HG03108 (cell line): ENCODE measurements around the gene SUN3.
A peak's percentile ranks its signal among the peaks of the same experiment; 100 is the strongest.
"Not testable (repeated sequence)": the region's sequence is repeated elsewhere in the genome, so short reads cannot be mapped to it uniquely, and the experiment has no call there.

Experiments
- ATAC-seq: cut with Tn5 transposase; IDR thresholded peaks from one replicate; pipeline ENCODE4 v1.9.1; 2021; ENCODE audit warnings: moderate library complexity; ENCODE audit not compliant: unreplicated experiment

Gene SUN3

DNA sequence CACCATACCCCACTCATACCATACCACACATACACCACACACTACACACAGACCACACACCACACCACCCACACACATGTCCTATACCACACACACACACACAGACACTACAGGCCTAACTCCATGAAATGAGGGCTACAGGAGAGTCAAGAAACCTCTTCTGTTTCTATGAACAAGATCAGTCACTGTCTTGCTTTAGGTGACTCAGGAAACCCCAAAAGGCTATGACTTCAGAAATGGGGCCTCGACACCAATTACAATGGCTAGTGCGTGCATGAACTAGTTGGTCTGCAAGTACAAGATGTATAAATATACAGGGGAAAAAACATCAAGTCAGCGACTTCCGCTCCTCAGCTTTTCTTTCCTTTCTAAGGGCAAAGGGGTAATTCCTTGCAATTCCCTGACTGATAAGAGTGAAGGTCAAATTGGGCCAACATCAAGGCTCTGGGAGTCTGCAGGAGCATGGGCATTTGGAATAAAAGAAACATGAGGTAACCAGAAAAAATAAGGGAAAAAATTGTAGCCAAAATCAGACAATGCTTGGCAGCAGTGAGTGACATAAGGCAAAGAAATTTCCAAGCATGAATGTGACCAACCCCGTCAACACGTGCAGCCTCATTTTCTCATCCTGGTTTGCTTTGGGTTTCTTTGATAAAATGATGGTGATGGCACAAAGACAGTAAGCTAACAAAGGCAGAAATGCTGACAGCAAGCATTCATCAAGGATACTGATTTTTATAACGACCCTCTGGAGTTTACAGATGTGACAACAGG lies 82.1 kb downstream of the SUN3 start:
- ATAC-seq = no peak

DNA sequence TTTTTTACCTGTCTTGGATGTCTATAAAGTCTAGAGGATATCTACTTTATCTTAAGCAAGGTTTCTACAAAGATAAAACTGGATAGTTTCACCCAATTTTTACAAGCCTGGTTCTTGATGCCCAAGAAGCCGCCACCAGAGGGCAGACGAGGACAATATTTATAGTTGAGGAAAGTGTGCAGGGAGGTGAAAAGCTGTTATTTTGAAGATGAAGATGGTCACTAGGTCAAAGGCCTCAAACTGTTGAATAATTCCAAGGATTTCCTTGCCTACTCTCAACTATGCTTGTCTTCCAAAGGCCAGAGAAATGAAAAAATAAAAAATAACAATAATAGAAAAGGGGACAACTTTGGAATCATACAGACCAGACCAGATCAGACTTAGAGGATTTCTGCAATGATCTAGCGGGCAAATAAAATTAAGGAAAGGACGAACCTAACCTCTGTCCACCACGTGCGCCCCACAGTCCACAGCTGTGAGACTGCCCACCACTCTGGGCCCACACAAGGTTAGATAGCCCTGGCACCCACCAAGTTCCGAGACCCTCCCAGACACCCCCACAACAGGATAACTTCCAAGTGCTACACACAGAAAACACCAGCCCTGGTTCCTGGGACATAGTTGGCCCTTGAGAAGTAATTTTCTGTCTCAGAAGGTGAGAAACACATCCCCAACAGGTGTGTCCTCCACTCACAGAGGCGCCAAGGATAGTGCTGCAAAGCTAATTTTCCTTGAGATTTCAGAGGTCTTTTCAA lies 83.5 kb downstream of the SUN3 start:
- ATAC-seq = no peak

DNA sequence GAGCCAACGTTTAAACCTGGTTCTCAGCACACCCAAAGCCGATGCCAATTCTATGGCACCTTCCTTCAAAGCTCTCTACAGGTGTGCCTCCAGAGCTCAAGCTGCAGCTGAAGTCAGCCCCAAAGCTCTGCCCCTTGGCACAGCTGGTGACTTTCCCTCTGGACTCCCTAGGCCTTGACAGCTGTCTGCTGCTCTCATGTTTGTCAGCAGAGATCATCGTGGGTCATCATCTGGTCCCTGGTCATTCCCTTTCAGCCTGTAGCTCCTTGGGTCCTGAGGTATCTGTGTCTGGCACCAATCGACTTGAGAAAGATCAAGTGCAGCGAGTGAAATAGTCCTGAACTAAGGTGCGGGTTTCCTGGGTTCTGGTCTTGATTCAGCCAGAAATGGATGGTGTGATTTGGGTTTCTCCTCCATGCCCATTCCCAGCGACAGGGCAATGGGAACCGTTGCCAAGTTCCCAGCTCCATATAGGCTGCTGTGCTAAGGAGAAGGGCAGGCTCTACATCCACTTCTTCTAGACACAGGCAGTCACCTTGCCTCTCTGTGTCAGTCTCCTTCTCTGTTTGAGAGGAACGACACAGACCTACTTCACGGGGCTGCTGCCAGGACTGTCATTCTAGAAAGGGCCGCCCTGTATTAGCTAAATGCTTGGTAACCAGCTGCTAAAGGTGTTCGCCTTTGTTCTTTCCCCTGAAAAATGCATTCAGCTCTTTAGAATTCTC lies 84.2 kb downstream of the SUN3 start:
- ATAC-seq = no peak

DNA sequence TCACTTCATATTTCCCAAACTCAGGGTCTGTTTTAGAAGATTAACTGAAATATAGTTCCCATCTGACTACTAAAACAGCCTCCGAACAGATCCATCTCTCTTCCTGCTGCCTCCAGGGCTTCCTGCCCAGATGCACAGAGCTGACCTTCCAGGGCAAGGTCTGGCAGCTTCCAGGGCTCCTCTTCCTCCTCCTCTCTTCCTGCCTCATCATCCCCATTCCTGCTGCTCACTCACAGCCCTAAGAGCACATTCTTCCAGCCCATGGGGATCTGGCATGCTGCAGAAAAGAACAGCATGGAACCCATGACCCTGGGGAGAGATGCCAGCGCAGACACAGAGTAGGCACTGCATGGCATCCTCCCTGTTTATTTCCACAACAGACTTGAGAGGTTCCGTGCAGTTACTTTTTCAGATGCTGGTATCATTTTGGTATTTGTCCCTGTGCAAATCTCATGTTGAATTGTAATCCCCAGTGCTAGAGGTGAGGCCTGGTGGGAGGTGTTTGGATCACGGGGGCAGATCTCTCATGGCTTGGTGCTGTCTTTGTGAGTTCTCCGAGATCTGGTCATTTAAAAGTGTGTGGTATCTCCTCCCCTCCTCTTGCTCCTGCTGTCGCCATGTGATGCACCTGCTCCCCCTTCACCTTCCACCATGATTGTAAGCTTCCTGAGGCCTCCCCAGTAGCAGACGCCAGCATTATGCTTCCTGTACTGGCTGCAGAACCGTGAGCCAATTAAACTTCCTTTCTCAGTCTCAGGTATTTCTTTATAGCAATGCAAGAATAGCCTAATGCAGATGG lies 85.0 kb downstream of the SUN3 start:
- no peak for ATAC-seq

DNA sequence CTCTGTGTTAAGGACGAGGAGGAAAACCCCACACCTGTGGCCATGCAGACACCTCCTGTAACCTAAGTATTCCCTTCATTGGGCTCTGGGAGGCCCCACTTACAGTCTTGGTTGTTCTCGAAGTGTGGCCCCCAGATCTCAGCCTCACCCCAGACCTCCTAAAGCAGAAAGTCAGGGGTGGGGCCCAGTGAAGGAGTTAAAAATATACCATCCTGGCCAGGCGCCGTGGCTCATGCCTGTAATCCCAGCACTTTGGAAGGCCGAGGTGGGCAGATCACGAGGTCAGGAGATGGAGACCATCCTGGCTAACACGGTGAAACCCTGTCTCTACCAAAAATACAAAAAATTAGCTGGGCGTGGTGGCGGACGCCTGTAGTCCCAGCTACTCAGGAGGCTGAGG lies 86.3 kb downstream of the SUN3 start:
- not testable (repeated sequence) for ATAC-seq

DNA sequence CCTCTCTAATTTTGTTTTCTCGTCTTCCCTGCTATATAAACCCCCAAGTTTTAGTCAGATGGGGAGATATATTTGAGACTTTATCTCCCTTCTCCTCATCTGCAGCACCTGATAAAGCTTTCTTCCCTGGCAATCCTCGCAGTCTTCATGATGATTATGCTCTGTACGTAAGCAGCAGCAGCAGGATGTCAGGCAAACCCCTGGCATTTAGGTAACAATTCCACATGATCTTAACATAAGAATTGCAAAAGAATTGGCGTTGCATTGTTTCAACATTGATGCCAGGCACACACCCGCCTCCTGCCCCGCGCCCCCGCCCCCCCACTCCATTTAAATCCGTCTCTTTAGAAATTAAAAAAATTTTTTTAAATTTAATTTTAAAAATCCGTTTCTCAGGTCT lies 86.8 kb downstream of the SUN3 start:
- ATAC-seq = no peak

DNA sequence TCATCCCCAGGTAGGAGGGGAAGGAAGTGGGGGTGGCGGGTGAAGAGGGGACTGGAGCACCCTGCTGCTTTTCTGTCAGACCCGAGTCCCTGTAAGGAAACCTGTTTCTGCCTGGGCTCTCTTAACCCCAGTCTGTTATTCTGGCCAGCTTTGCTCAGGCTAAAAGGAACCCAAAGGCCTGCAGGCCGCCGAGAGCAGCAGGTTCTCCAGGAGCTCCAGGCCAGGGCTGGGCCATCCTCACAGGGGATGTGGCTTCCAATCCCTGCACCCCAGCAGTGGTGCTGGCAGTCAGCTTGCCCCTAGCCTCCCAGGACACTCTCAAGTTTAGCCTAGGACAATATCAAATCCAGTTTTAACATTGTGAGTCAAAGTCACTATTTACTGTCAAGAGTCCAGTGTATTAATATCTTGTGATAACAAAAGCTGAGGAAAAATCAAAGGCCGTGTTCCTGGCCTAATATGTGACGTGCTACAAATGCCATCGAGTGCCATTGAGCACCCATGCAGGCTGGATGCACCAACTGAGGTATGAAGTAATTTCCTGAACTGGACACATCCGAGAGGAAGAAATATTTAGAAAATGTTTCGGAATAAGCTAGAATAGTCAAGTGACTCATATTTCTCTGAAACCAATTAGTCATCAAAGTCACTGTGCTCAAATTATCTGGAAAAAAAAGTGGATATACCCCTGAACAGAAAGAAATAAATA lies 87.6 kb downstream of the SUN3 start:
- ATAC-seq = no peak

DNA sequence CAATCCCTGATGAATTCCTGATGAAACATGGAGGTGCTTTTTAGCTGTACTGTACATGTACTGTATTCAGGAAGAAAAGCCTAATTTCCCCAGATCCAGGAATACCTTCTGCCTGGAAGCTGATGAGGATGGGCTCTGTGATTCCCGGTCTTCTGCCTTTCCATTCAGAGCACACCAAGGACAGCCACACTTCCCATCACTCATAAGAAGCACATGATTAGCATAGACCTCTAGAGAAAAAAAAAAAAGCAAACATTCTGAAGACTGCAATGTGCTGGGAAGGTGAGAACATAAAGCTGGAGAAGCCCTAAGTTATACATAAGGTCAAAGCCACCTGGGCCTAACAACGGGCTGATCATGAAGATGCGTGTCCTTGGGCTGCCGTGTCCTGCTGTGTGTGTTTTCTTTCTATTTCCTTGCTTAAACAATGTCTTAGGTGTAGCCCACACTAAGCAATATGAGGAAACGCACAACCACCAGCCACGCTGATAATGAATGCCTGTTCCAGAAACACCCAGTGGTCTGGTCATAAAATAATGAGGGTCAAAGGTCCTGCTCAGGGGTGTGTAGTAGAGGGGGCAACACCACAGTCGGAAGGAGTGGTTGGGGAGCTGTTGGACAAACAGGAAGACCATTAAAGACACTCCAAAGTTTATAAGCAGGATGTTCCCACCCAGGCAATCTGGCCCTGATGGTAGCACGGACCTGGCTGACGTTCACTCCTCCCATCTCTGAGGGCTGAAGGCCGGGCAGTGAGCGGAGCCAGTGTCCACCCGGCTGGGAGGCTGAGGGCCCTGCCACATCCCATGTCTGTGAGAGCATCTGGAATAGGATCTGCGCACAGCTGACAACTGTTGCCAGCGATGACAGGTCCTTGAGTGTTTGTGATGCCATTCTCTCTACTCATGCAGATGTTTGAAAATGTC lies 88.6 kb downstream of the SUN3 start:
- no peak for ATAC-seq

DNA sequence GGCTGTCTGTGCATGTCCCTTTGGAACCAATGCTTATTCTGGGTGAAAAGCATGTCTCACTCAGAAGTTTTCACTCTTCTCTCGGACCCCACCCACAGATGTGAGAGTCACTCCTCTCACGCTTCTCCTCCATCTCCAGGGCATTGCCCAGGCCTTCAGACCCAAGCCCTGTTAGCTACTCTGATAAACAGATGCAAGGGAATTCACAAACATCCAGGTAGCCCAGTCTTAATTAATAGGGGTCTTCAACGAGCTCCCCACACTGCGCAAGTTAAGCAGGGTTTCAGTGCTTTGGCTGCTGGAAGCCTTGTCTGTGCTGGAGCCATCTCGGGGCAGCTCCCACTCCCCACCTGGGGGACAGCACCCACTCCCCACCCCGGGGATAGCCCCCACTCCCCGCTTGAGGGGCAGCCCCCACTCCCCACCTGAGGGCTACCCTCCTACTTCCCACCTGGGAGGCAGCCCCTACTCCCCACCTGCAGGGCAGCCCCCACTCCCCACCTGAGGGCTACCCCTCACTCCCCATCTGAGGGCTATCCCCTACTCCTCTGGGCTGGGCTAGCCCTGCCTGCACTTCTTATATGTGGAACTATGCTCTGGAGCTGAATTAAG lies 89.4 kb downstream of the SUN3 start:
- no peak for ATAC-seq

DNA sequence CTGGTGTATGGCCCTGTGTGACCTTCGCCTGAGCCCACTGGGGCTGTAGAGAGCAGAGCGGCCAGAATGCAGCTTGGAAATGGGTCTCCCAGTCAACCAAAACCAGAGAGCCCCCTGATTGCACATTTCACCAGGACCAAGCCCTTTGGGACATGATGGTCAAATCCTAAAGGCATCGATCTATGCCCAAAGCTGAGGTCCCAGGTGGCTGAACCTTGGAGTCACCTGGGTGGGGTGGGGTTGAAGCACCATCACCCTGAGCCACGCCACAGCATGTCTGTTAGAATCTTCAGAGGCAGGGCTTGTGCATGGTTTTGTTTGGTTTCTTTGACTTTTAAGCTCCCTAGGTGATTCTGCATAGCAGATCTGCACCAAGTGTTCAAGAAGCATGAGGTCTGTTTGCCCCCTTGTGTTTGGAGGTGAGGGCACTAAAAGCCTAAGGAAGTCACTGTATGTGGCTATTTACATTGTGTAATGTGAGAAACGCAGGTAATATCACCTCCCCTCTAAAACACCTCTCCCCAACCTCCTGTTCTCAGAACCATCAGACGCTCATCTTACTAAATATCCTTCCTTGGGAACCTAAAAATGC lies 90.2 kb downstream of the SUN3 start:
- no peak for ATAC-seq

DNA sequence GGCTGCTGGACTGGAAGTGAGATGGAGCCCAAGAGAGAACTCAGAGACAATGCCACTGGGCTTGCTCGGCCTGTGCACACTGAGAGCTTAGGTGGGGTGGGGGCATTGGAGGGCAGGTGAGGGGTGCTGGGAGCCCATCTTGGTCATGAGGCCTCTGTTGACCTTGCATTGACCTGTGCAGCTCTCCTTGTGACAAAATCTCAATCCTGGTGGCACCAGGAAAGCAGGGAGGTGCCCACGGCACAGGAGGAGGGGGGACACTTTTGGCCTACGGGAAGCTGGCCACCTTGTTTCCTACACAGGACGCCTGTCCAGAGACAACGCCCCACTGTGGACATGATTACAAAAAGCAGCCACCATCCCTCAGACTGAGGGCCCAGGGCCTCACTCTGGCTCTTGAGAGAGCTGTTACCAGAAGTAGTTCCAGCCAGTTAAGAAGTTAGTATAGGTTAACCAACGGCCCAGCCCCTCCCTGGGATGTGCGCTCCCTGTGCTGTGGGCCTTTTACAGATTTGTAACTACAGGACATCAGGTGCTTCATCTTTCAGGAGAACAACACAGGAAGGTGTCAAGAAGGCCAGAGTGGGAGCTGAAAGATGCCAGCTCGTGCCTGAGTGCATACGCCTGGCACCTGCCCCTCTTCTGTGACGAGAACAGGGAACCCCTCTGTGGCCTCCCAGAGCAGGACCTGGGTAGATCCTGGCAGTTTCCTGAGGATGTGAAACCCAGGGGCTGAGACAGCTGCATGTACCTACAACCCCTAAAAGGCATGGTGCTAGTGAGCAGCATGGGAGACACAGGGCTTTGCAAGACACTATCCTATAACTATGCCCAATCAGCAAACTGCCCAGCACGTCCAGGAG lies 91.0 kb downstream of the SUN3 start:
- peak; percentile 62 for ATAC-seq
